ENCODE measurements around the gene CDC40.

DNA sequence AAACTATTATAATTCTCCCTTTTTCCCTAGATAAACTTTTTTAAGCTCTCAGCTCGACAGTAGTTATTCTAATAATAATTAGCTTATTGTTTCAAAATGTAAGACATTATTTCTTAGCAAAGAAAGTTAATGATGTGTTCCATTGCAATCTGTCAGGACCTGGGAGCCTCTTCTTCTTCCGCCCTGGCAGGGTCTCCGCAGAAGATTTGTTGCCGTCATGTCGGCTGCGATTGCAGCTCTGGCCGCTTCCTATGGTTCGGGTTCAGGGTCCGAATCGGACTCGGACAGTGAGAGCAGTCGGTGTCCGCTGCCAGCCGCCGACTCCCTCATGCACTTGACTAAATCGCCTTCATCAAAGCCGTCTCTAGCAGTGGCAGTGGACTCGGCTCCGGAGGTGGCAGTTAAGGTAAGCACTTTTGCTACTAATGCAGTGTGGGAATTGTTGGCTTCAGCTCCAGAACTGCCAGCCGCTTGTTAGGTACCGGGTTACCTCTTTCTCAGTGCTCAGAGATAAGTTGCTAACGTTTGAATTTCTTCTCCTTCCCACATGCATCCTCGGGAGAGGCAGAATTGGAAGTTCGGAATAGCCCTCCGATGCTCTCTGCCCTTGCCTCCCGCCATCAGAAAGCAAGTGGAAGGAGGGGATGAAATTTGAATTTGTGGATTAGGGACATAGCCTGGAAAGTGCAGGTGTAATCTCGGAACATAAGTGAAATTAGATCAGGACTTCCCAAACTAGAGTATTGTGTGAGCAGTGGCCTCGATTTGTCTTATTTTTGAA lies at the start of gene CDC40:
- TF ChIP-seq, protein P1, sequence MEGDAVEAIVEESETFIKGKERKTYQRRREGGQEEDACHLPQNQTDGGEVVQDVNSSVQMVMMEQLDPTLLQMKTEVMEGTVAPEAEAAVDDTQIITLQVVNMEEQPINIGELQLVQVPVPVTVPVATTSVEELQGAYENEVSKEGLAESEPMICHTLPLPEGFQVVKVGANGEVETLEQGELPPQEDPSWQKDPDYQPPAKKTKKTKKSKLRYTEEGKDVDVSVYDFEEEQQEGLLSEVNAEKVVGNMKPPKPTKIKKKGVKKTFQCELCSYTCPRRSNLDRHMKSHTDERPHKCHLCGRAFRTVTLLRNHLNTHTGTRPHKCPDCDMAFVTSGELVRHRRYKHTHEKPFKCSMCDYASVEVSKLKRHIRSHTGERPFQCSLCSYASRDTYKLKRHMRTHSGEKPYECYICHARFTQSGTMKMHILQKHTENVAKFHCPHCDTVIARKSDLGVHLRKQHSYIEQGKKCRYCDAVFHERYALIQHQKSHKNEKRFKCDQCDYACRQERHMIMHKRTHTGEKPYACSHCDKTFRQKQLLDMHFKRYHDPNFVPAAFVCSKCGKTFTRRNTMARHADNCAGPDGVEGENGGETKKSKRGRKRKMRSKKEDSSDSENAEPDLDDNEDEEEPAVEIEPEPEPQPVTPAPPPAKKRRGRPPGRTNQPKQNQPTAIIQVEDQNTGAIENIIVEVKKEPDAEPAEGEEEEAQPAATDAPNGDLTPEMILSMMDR (IDR thresholded peaks at IDR 0.05), result no peak
- TF ChIP-seq POLR2A (IDR thresholded peaks at IDR 0.05), result no peak

All from heart left ventricle (tissue), 13 donors.